Liver (tissue), 3 donors: Measurements from ENCODE around the gene TESK2.

Source experiments
- GABPA ChIP-seq, 2 donors: IDR thresholded peaks in 1 of 2; conservative IDR thresholded peaks in 1 of 2; 2 replicates each; pipeline ENCODE4 v1.6.1; 2016; ENCODE audit warnings: antibody characterized with exemption in 2 of 2, mild to moderate bottlenecking in 1 of 2, moderate library complexity in 1 of 2
- JUND ChIP-seq, 2 donors: IDR thresholded peaks; 2 replicates each; pipeline ENCODE4 v1.6.1; 2016; ENCODE audit warnings: antibody characterized with exemption in 2 of 2
- RAD21 ChIP-seq, 2 donors: IDR thresholded peaks; 2 replicates each; pipeline ENCODE4 v1.6.1; 2016; ENCODE audit warnings: antibody characterized with exemption in 2 of 2, mild to moderate bottlenecking in 2 of 2
- REST ChIP-seq: IDR thresholded peaks from 2 replicates; pipeline ENCODE4 v1.6.1; 2016; ENCODE audit warnings: antibody characterized with exemption, mild to moderate bottlenecking
- RXRA ChIP-seq, 2 donors: IDR thresholded peaks; 2 replicates each; pipeline ENCODE4 v1.6.1; 2017 to 2018; ENCODE audit warnings: antibody characterized with exemption in 2 of 2, mild to moderate bottlenecking in 1 of 2
- YY1 ChIP-seq: IDR thresholded peaks from 2 replicates; pipeline ENCODE4 v1.6.1; 2016; ENCODE audit warnings: antibody characterized with exemption, mild to moderate bottlenecking
- TF ChIP-seq, protein P1 (sequence below): fragments of 150-350 bp; IDR thresholded peaks from 2 replicates; pipeline ENCODE4 v1.5.1; 2017; ENCODE audit warnings: improper control_type of control experiment, low read depth, low read length; ENCODE audit not compliant: missing input control
- TF ChIP-seq, protein P2 (sequence below): IDR thresholded peaks from 2 replicates; pipeline ENCODE4 v1.6.1; 2016; ENCODE audit warnings: antibody characterized with exemption
- donor health status: healthy.
- donor health status: healthy.

GRCh38 chr1:45356186-45356585, 134.8 kb downstream of the TESK2 start:
- TF ChIP-seq, protein P1, sequence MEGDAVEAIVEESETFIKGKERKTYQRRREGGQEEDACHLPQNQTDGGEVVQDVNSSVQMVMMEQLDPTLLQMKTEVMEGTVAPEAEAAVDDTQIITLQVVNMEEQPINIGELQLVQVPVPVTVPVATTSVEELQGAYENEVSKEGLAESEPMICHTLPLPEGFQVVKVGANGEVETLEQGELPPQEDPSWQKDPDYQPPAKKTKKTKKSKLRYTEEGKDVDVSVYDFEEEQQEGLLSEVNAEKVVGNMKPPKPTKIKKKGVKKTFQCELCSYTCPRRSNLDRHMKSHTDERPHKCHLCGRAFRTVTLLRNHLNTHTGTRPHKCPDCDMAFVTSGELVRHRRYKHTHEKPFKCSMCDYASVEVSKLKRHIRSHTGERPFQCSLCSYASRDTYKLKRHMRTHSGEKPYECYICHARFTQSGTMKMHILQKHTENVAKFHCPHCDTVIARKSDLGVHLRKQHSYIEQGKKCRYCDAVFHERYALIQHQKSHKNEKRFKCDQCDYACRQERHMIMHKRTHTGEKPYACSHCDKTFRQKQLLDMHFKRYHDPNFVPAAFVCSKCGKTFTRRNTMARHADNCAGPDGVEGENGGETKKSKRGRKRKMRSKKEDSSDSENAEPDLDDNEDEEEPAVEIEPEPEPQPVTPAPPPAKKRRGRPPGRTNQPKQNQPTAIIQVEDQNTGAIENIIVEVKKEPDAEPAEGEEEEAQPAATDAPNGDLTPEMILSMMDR: no peak
- TF ChIP-seq REST (no peak), RXRA (IDR thresholded peaks at IDR 0.05) (no peak), GABPA (IDR thresholded peaks at IDR 0.05 in 1 of 2, conservative IDR thresholded peaks at IDR 0.05 in 1 of 2) (no peak), JUND (IDR thresholded peaks at IDR 0.05) (no peak), YY1 (no peak), RAD21 (IDR thresholded peaks at IDR 0.05) (no peak)
- TF ChIP-seq, protein P2, sequence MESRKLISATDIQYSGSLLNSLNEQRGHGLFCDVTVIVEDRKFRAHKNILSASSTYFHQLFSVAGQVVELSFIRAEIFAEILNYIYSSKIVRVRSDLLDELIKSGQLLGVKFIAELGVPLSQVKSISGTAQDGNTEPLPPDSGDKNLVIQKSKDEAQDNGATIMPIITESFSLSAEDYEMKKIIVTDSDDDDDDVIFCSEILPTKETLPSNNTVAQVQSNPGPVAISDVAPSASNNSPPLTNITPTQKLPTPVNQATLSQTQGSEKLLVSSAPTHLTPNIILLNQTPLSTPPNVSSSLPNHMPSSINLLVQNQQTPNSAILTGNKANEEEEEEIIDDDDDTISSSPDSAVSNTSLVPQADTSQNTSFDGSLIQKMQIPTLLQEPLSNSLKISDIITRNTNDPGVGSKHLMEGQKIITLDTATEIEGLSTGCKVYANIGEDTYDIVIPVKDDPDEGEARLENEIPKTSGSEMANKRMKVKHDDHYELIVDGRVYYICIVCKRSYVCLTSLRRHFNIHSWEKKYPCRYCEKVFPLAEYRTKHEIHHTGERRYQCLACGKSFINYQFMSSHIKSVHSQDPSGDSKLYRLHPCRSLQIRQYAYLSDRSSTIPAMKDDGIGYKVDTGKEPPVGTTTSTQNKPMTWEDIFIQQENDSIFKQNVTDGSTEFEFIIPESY: no peak
